ENCODE results near the gene PTPRN2.

The PTPRN2 gene

DNA sequence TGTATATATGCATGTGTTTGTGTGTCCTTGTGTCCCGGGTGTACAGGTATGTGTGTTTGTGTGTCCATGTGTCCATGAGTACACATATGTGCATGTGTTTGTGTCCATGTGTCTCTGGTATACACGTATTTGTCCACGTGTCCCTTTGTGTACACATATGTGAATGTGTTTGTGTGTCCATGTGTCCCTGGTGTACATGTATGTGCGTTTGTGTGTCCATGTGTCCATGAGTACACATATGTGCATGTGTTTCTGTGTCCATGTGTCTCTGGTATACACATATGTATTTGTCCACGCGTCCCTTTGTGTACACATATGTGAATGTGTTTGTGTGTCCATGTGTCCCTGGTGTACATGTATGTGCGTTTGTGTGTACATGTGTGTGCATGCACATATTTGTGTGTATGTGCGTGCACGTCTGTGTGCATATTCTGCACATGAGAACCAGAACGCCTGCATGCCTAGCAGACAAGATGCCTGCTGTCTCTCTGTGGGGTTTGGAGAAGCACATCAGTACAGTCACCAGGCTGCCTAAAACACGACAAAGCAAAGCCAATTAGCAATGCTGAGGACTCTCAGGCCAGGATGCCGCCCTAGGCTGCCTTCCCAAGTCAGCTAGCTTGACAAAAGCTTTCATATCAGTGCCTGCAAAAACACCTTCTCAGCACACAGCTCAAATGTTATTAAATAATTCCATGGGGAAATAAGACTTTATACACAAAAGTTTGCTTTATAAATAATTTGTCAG lies 327.8 kb downstream of the PTPRN2 start:
- no peak overlapping the region for H3K4me3 ChIP-seq (ENCODE audit: low read depth, low read length)
- DNase-seq (ENCODE audit: low read depth), result no peak
- no peak for TF ChIP-seq CTCF (conservative IDR thresholded peaks at IDR 0.05; ENCODE audit: low read depth, low read length)

DNA sequence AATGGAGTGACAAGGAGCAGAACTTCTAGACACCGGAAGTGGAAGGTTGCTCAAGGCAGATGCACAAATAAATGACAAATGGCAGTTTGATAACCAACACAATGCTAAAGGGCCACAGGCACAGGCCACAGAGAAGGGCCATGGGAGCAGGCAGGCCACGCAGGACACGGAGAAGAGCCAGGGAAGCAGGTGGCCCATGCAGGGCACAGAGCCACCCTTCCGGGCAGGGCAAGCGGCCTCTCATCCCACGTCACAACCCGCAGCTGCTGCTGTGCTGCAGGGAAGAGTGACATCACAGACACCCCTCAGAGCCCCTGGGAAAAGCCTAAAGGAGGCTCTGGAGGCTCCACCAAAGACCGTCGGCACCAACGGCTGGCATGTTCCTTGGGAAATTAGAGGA lies 328.5 kb downstream of the PTPRN2 start:
- no peak overlapping the region for H3K4me3 ChIP-seq (ENCODE audit: low read depth, low read length)
- no peak for DNase-seq (ENCODE audit: low read depth)
- TF ChIP-seq CTCF (conservative IDR thresholded peaks at IDR 0.05; ENCODE audit: low read depth, low read length), result no peak

GRCh38 chr7:158258411-158259130 lies 329.1 kb downstream of the PTPRN2 start:
- TF ChIP-seq CTCF (conservative IDR thresholded peaks at IDR 0.05; ENCODE audit: low read depth, low read length), result no peak
- DNase-seq (ENCODE audit: low read depth), result no peak
- no peak overlapping the region for H3K4me3 ChIP-seq (ENCODE audit: low read depth, low read length)

DNA sequence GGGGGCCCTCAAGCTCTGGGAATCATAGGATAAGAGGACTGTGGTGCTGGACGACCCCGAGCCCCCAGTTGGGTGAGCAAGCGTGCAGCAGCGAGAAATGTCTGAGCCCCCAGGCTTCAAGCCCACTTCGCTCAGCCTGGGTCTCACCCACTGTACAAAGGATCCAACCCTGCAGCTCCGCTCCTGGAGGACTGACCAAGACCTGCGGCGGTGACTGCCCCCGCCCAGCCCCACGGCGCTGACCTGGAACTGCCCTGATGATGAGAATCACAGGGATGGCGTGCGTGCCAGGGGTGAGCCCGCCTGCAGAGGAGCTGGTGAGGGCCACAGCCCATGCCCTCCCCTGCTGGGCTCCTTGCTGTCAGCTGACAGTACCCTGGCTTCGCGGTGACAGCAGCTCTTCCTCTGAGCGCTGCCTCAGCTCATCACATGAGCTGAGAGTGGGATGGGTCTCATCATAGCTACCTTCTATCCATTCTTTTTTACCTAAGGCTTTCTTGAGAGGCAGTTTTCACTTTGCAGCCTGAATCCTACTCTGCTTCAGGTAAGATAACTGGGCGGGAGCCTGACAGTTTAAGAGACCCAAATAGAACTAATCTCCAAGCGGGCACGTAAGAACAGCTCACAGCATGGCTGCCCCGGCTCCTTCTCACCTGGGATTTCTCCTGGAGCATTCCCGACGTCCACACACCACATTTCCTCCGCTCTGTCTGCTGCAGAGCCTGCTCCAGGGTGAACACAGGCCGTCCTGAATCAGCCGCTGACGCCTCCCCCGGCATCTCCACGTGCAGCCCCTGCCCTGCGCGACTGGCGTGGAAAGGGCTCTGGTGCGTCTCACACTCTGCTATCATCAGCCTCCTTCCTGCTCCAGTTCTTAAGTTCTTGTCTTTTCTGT lies 329.9 kb downstream of the PTPRN2 start:
- no peak for TF ChIP-seq CTCF (conservative IDR thresholded peaks at IDR 0.05; ENCODE audit: low read depth, low read length)
- no peak for DNase-seq (ENCODE audit: low read depth)

GRCh38 chr7:158257001-158257400 lies 330.6 kb downstream of the PTPRN2 start:
- TF ChIP-seq CTCF (conservative IDR thresholded peaks at IDR 0.05; ENCODE audit: low read depth, low read length), result no peak
- DNase-seq (ENCODE audit: low read depth), result no peak
- H3K4me3 ChIP-seq (ENCODE audit: low read depth, low read length), result no peak overlapping the region

More for the DNA sequence above, 329.9 kb downstream of the PTPRN2 start:
- H3K4me3 ChIP-seq (ENCODE audit: low read depth, low read length), result no peak overlapping the region

DNA sequence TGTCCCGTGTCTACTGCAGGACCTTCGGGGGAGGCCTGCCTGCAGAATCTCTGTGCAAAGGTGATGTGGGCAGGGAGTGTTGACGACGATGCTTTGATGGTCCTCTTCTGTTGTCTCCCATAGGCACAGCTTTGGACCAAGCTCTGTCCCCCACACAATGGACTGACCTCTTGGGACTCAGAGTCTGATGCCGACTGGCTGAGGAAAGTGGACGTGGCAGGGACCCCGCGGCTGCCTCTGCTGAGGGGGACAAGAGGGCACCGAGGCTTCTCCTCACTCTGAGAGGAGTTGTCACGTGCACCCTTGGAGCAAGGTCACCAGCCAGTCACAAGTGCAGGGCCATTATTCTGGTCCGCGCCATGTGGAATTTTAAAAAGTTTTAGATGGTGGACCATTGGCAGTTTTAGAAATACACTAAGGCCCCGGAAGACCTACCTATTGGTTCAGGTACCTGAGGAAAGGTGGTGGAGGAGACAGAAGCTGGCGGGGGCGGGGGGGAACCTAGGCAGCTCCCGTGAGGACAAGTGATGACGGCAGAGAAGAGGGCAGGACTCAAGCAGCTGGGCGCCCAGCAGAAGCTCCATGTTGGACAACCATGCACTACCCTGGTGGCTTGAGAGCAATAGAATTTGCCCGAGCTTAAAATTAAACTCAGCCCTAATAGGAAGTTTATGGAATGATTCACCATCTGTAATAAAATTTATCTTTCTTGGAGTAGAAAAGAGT lies 331.4 kb downstream of the PTPRN2 start:
- no peak for DNase-seq (ENCODE audit: low read depth)
- no peak overlapping the region for H3K4me3 ChIP-seq (ENCODE audit: low read depth, low read length)
- no peak for TF ChIP-seq CTCF (conservative IDR thresholded peaks at IDR 0.05; ENCODE audit: low read depth, low read length)

All from choroid plexus epithelial cell (primary cell).